Small intestine (tissue), 7 donors: ENCODE data around the gene ZP2. TPM values are rescaled to one million over a fixed set of nuclear protein-coding genes. Genes with fewer than 3 reads are reported as not detected.
A peak's percentile ranks its signal among the peaks of the same experiment; 100 is the strongest.

ENCODE experiments used
- DNase-seq, 2 donors: peaks; one replicate each; pipeline versions ENCODE4 v3.0.0 to v3.0.0-alpha.2; 2013
- FAIRE-seq: peaks from 2 replicates; lab custom pipeline; 2012; peaks lifted over from hg19 to GRCh38; lab: Jason Lieb, UNC
- H3K27ac ChIP-seq, 3 donors: one replicate each; pipeline ENCODE4 v1.5.1; 2013; ENCODE audit warnings: low read length in 2 of 3, mild to moderate bottlenecking in 2 of 3, control low read depth in 1 of 3, inconsistent platforms in 1 of 3, low read depth in 1 of 3, moderate library complexity in 1 of 3
- H3K27me3 ChIP-seq, 3 donors: one replicate each; pipeline ENCODE4 v1.6.1; 2013; ENCODE audit warnings: low read length in 3 of 3, inconsistent platforms in 1 of 3; ENCODE audit not compliant: control insufficient read depth in 3 of 3, insufficient read depth in 3 of 3
- H3K36me3 ChIP-seq, 3 donors: one replicate each; pipeline ENCODE4 v1.6.1; 2013; ENCODE audit warnings: low read length in 3 of 3, inconsistent platforms in 1 of 3, low read depth in 1 of 3, mild to moderate bottlenecking in 1 of 3, moderate library complexity in 1 of 3; ENCODE audit not compliant: control insufficient read depth in 3 of 3, insufficient read depth in 2 of 3
- H3K4me1 ChIP-seq, 3 donors: one replicate each; pipeline ENCODE4 v1.6.1; 2013; ENCODE audit warnings: low read length in 2 of 3, inconsistent platforms in 1 of 3, low read depth in 1 of 3, mild to moderate bottlenecking in 1 of 3, moderate library complexity in 1 of 3; ENCODE audit not compliant: control insufficient read depth in 3 of 3, insufficient read depth in 2 of 3
- H3K4me3 ChIP-seq, 3 donors: one replicate each; pipeline ENCODE4 v1.5.1; 2013; ENCODE audit warnings: low read length in 3 of 3, control low read depth in 1 of 3, inconsistent platforms in 1 of 3, low read depth in 1 of 3, mild to moderate bottlenecking in 1 of 3, moderate library complexity in 1 of 3
- H3K9me3 ChIP-seq, 2 donors: one replicate each; pipeline ENCODE4 v1.6.1; 2013; ENCODE audit warnings: low read depth in 1 of 2, low read length in 1 of 2; ENCODE audit not compliant: control insufficient read depth in 2 of 2, insufficient read depth in 1 of 2
- WGBS, 3 donors: extraction: QIAGEN DNeasy Blood & Tissue Kit; methylation state at CpG; one replicate each; pipeline ENCODE4 v1.1.7; 2013; 5-methylcytosine and 5-hydroxymethylcytosine counted together
- polyA plus RNA-seq, 4 donors: library from polyadenylated mRNA; stranded (reverse) in 3 of 4; unstranded in 1 of 4; fragments of 200-250 nt in 3 of 4; fragments of 120-200 nt in 1 of 4; gene quantifications; one replicate each; pipeline versions ENCODE4 v1.2.1 to v1.2.3, GENCODE V29; 2013
- donor health status: healthy with polysubstance abuse.
- donor health status: control.
- donor health status: control.
- donor health status: Bipolar disorder and iron deficiency.
- donor health status: healthy.

Gene ZP2
- polyA plus RNA-seq, 4 donors = 0.01 to 1.1 (median 0.42) TPM

GRCh38 chr16:21192991-21193390, 18.4 kb downstream of the ZP2 start:
- FAIRE-seq = no peak
- peaks cover 0 to 3% (median 0%) of the 10 kb centered on the region in 3 donors for H3K27me3 ChIP-seq
- no peak overlapping the region for H3K4me3 ChIP-seq
- 57 to 64% (median 60%) methylated on average over 1 of the region's 1 CpG for WGBS, 3 donors
- peaks cover 0 to 2% (median 0%) of the 10 kb centered on the region in 3 donors for H3K4me1 ChIP-seq
- DNase-seq = no peak
- H3K9me3 ChIP-seq = no peaks in the 10 kb centered on the region
- no peaks in the 10 kb centered on the region for H3K36me3 ChIP-seq
- no peak overlapping the region for H3K27ac ChIP-seq

DNA sequence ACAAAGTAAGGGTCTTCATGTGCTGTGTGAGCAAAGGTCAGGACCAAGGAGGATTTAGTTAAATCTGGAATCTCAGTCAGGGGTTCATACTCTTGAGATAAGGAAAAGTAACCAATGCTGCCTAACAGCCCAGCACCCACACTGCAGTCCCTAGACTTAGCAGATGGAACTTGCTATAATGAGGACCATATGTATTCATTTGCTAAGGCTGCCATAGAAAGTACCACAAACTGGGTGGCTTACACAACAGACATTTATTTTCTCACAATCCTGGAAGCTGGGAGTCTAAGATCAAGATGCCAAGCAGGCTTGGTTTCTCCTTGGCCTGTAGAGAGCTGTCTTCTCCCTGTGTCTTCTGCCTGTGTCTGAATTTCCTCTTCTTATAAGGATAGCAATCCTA, 20.8 kb downstream of the ZP2 start:
- Histone ChIP-seq H3K4me1 (peaks cover 0 to 2% (median 0%) of the 10 kb centered on the region in 3 donors), H3K4me3 (no peak overlapping the region), H3K27ac (no peak overlapping the region), H3K9me3 (no peaks in the 10 kb centered on the region), H3K27me3 (peaks cover 0 to 3% (median 0%) of the 10 kb centered on the region in 3 donors), H3K36me3 (no peaks in the 10 kb centered on the region)
- FAIRE-seq (no peak), DNase-seq (no peak)

DNA sequence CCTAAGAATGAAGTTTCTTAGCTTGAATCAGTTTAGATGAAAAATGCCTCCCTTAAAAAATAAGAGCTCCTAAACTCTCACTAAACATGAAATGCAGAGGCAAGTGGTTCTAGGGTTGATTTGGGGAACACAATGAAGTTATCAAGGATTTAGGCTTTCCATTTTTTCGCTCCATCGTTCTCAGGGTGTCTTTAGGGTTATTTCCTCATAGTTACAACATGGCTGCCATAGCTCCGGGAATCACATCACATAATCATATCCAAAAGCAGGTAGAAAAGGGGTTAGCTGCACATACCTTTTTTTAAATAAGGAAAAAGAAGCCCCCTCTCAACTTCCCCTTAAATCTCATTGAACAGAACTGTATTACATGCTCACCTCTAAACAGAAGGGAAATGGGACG, 21.4 kb downstream of the ZP2 start:
- FAIRE-seq = no peak
- no peak for DNase-seq
- 85 to 96% (median 90%) methylated on average over 4 of the region's 4 CpGs for WGBS, 3 donors
- peaks cover 0 to 3% (median 0%) of the 10 kb centered on the region in 3 donors for H3K27me3 ChIP-seq
- H3K27ac ChIP-seq = no peak overlapping the region
- H3K4me1 ChIP-seq = peaks cover 0 to 2% (median 0%) of the 10 kb centered on the region in 3 donors
- H3K9me3 ChIP-seq = no peaks in the 10 kb centered on the region
- no peak overlapping the region for H3K4me3 ChIP-seq
- H3K36me3 ChIP-seq = no peaks in the 10 kb centered on the region

GRCh38 chr16:21189311-21189710, 22.1 kb downstream of the ZP2 start:
- 38 to 70% (median 47%) methylated on average over 5 of the region's 5 CpGs for WGBS, 3 donors
- no peak overlapping the region for H3K4me3 ChIP-seq
- H3K9me3 ChIP-seq = no peaks in the 10 kb centered on the region
- no peak overlapping the region for H3K27ac ChIP-seq
- H3K36me3 ChIP-seq = no peaks in the 10 kb centered on the region
- peaks cover 0 to 2% (median 0%) of the 10 kb centered on the region in 3 donors for H3K4me1 ChIP-seq
- H3K27me3 ChIP-seq = no peaks in the 10 kb centered on the region
- FAIRE-seq = no peak
- peak; percentile 35 for DNase-seq

DNA sequence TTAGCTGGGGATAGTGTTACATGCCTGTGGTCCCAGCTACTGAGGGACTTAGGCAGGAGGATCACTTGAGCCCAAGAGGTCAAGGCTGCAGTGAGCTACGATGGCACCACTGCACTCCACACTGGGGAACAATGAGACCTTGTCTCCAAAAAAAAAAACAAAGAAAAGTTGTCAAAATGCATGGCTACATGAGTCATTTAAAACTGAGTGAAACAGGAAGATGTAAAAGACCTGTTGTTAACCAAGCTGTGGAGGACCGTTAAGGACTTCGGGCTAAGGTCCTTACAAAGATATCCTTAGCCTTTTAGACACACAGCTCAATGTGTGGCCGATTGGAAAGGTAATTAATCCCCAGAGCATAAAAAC, 25.1 kb downstream of the ZP2 start:
- Histone ChIP-seq H3K9me3 (peaks cover 0 to 9% of the 10 kb centered on the region in 2 donors), H3K27me3 (no peaks in the 10 kb centered on the region), H3K27ac (no peak overlapping the region), H3K4me3 (no peak overlapping the region), H3K4me1 (peaks cover 0 to 2% (median 0%) of the 10 kb centered on the region in 3 donors), H3K36me3 (peaks cover 0 to 8% (median 0%) of the 10 kb centered on the region in 3 donors)
- FAIRE-seq = no peak
- WGBS, 3 donors = 39 to 69% (median 46%) methylated on average over 4 of the region's 4 CpGs
- DNase-seq = no peak

- H3K4me1 ChIP-seq = peaks cover 0 to 2% (median 0%) of the 10 kb centered on the region in 3 donors
- no peak overlapping the region for H3K4me3 ChIP-seq
- DNase-seq = no peak
- H3K9me3 ChIP-seq = peaks cover 0 to 9% of the 10 kb centered on the region in 2 donors
- no peaks in the 10 kb centered on the region for H3K27me3 ChIP-seq
- H3K27ac ChIP-seq = no peak overlapping the region
- peaks cover 0 to 11% (median 2%) of the 10 kb centered on the region in 3 donors for H3K36me3 ChIP-seq
- WGBS, 3 donors = 45 to 83% (median 57%) methylated on average over 12 of the region's 12 CpGs
- no peak for FAIRE-seq
These were observed 25.6 kb downstream of the ZP2 start for GRCh38 chr16:21185659-21186325.

- H3K9me3 ChIP-seq = peaks cover 0 to 9% of the 10 kb centered on the region in 2 donors
- no peaks in the 10 kb centered on the region for H3K27me3 ChIP-seq
- FAIRE-seq (no peak), DNase-seq (no peak)
- peaks cover 0 to 2% (median 0%) of the 10 kb centered on the region in 3 donors for H3K4me1 ChIP-seq
- H3K4me3 ChIP-seq = no peak overlapping the region
- WGBS, 3 donors = 67 to 87% (median 75%) methylated on average over 3 of the region's 3 CpGs
- peaks cover 0 to 15% (median 8%) of the 10 kb centered on the region in 3 donors for H3K36me3 ChIP-seq
- H3K27ac ChIP-seq = no peak overlapping the region
These were observed 26.5 kb downstream of the ZP2 start for GRCh38 chr16:21184834-21185233.

GRCh38 chr16:21183995-21184394, 27.4 kb downstream of the ZP2 start:
- Histone ChIP-seq H3K27ac (no peak overlapping the region), H3K9me3 (peaks cover 0 to 9% of the 10 kb centered on the region in 2 donors), H3K27me3 (no peaks in the 10 kb centered on the region), H3K4me1 (peaks cover 0 to 2% (median 0%) of the 10 kb centered on the region in 3 donors), H3K36me3 (peaks cover 2 to 21% (median 8%) of the 10 kb centered on the region in 3 donors), H3K4me3 (no peak overlapping the region)
- no peak for DNase-seq
- 88 to 94% (median 93%) methylated on average over 3 of the region's 3 CpGs for WGBS, 3 donors
- FAIRE-seq = no peak
